ENCODE data around the gene TMEM229B.

DNA sequence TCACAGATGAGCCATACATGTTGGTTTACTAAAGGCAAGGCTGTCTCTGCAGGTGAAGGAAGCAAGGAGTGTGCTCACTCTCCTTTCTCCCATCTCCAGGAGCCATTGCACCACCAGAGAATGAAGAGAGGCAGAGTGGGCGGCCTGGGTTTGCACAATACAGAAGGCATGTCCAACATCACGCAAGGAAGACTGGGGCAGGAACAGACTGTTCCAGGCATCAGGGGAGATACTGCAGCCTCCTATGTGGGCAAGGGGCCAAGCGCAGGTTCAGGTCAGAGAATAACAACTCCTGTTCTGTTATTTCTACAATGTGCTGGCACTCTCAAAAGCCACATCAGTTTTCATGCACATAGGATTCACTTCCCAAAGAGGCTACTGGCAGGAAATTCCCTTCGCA lies 1.7 kb upstream of the TMEM229B start:
- TF ChIP-seq, protein P1, sequence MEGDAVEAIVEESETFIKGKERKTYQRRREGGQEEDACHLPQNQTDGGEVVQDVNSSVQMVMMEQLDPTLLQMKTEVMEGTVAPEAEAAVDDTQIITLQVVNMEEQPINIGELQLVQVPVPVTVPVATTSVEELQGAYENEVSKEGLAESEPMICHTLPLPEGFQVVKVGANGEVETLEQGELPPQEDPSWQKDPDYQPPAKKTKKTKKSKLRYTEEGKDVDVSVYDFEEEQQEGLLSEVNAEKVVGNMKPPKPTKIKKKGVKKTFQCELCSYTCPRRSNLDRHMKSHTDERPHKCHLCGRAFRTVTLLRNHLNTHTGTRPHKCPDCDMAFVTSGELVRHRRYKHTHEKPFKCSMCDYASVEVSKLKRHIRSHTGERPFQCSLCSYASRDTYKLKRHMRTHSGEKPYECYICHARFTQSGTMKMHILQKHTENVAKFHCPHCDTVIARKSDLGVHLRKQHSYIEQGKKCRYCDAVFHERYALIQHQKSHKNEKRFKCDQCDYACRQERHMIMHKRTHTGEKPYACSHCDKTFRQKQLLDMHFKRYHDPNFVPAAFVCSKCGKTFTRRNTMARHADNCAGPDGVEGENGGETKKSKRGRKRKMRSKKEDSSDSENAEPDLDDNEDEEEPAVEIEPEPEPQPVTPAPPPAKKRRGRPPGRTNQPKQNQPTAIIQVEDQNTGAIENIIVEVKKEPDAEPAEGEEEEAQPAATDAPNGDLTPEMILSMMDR (IDR thresholded peaks at IDR 0.05; ENCODE audit: low read depth, low read length) = no peak
- TF ChIP-seq EZH2phosphoT487 (IDR thresholded peaks at IDR 0.05; ENCODE audit: low read depth) = no peak

All from OCI-LY3 (cell line).